Measurements from ENCODE around the gene KIF18B.

The KIF18B gene

DNA sequence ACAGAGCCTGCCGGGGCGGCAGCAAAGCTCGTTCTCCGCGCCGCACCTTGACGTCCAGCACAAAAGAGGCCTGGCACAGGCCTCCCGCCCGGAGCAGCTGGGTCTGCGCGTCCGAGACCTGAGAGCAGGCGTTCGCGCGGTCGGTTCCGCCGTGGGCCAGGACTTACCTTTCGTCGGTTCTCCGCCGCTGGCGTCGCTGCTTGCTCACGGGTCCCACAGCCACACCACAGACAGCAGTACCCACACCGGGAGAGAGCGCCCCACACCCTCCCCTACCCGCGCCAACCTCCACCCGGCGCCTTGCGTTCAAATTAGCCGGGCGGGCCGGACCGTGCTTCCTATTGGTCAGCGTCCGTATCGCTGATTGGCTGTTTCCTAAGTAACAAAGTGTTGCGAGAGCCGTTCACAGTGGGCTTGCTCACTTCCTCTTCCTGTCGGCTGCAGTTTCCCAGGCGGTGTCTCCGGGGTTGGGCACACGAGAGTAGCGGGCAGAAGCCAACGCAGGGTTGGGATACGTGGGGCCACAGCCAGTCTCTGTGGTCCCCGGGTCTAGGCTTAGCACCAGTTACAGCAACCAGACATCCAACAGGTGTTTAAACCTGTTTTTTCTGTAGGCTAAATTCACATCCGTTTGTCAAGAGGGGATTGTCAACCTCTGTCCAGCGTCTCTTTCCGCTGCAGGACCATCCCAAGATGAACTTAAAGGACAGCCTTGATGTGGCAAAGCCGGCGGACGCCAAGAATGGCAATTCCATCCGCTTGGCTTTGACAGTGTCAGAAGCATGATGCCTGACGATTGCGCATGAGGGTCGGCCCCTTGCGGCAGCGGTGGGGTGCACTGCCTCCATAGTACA is at the start of gene KIF18B:
KIF18B (minus strand) TSS at position 313 of the 854 bp plus-strand sequence. CDS start 11,429 bp downstream, outside the sequence.
- DNase-seq = peak; percentile 97

DNA sequence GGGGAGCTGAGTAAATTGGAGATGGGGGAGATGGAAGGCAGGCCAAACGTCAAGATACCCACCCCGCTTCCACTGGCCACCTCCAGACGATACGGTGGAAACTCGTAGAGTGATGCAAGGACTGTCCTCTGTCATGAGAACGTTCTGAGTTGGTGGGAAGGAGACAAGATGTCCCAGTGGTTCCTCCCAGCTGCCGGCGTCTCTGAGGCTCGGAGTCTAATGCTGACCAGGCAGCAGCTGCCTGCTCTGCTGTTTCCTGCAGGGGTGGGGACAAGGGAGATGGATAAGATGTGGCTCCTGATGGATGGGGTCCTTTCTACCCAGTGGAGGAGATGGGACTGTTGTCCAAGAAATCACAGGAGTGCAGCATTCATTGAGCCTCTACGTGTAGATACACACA is 48.7 kb upstream of the KIF18B start:
- no peak for DNase-seq

GRCh38 chr17:44995436-44996001 is 47.9 kb upstream of the KIF18B start:
- no peak for DNase-seq

DNA sequence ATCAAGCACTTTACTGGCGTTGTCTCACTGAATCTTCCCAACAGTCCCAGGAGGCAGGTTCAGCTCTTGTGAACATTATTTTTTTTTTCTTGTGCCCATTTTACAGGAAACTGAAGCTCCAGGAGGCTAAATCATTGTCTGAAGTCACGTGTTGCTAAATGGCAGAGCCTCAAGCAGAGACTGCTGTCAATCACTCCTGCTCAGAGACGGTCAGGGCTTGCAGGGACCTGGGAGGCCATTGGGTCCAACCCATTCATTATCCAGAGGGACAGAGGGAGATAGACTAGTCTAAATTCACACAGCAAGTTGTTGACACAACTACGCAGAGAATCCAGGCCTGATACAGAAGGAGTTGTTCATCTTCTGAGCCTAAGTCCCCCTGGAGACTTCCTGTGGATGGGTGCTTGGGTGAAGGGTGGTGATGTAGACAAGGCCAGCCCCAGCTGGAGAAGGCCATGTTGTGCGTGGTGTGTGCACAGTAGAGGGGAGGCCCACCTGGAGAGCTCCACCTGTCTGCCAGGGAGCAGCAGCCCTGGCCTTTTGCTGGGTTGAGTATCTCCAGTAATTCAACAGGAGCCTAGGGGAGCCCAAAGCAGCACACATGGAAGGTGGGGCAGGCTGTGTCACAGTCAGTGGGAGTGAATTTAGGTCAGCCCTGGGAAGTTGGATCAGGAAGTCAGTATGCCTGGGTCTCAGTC is 44.8 kb upstream of the KIF18B start:
- DNase-seq = peak; percentile 23

DNA sequence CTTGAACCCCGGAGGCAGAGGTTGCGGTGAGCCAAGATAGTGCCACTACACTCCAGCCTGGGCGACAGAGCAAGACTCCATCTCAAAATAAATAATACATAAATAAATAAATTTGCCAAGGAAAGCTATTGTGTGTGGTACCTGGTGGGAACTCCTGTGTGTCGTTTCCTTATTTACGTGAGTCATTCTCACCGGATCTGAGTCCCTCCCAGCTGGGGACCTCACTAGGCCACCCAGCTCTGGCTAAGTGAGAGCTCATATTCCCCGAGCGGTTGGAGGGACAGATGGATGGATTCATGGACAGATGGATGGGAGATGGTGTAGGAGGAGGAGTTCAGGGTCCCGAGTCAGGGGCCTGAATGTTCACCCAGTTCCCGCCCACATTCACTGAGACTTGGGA is 43.4 kb upstream of the KIF18B start:
- DNase-seq = no peak

DNA sequence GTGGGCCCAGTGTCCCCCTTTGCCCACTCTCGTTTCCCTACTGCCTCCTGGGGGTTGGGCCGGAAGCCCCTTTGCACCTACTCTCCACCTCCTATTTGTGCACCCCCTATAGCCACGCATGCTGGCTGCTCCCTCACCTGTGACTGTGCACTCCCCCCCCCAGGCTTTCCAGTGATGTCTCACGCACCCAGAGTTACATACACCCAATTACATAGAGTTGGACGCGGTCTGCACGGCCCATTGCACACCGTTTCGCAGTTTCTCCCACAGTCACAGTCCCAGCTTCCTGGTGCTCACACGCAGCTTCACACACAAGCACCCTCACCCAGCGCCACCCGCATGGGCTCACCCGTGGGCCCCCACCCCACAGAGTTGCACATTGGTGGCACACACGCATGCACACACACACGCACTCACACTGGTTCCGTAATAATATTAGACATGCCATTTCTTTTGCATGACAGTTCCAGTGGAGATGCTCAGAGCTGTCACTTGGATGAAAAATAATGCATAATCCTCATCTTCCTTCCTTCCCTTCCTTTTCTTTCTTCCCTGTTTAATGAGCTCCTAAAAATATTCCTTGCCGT is 42.1 kb upstream of the KIF18B start:
- no peak for DNase-seq

DNA sequence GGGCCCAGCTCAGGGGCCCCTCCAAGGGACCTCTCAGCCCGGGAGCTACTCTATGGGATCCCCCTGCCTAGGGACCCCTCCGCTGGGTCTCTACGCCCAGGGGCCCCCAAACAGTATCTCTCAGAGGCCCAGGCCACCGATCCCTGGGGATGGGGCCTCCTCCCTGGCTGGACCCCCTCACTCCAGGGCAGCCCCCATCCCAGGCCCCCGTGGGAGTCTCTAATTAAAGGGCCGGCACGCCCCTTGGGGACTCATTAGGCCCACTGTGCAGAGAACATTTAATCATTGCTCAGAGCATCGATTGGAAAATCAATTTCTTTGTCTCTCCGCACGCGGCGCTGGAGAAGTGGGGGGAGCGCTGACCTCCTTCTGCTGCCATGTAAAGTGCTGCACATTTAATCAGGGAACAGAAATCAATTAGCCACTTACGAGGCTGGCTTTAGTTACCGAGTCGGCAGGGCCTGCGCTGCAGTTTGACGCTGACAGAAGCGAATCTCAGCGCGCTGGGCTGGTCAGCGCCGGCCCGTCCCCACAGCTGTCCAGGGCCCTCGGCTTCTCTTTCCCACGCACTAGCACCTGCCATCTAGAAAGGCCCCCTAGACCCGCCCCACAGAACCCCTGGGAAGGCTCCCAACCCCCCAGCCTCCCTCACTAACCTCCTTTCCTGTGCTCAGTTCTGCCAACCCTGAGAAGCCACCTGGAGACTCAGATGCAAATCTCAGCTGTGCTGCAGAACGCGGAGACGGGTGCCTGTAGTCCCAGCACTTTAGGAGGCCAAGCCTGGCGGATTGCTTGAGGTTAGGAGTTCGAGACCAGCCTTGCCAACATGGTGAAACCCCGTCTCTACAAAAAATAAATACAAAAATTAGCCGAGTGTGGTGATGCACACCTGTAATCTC is 40.7 kb upstream of the KIF18B start:
- no peak for DNase-seq

- DNase-seq = no peak
Measured at GRCh38 chr17:44983563-44983962, 36.0 kb upstream of the KIF18B start.

GRCh38 chr17:44982113-44982702 is 34.6 kb upstream of the KIF18B start:
- no peak for DNase-seq

GRCh38 chr17:44981221-44981968 is 33.8 kb upstream of the KIF18B start:
- DNase-seq = no peak

DNA sequence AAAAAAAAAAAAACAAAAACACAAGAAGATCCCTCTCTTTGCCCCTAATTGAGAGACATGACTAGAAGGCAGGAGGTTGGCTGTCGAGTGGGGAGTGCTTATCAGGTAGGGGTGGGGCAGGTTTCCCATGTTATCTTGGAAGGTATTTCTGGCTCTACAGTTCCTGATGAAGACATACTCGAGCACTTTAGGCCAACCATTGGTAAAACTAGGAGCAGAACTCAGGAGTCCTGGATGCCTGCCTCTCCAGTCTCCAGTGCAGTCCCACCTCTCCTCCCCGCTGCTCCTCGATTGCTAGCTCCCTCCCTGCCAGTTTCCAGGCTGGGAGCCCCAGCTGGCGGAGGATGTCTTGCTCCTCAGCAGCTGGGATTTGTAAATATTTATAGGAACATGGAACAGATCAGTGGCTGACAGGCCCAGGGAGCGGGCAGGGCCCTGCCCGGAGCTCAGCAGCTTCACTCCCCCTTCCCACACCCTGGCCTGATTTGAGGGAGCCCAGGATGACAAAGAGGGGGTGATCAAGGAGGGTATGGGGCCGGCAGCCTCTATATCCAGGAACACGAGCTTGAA is 31.9 kb upstream of the KIF18B start:
- DNase-seq = no peak

DNA sequence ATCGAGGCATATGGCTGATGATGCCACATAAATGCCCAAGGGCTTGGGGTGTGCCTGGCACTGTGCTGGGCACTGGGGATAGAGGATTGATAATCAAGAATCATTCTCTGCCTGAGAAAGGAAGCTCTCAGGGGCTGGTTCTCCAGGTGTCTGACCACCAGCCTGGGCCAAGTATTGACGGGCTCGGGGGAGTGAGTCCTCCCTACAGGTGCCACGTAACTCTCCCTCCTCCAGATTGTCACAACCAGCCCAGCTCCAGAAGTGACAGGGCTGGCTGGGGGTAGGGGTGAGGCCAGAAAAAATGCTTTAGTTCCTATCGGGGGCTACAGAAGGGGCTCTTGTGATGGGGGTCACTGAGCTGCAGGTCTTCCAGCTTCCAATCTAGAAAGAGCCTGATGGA is 31.2 kb upstream of the KIF18B start:
- no peak for DNase-seq

GRCh38 chr17:44977814-44978550 is 30.4 kb upstream of the KIF18B start:
- DNase-seq = no peak

- DNase-seq = no peak
Measured at GRCh38 chr17:44977065-44977464, 29.5 kb upstream of the KIF18B start.

DNA sequence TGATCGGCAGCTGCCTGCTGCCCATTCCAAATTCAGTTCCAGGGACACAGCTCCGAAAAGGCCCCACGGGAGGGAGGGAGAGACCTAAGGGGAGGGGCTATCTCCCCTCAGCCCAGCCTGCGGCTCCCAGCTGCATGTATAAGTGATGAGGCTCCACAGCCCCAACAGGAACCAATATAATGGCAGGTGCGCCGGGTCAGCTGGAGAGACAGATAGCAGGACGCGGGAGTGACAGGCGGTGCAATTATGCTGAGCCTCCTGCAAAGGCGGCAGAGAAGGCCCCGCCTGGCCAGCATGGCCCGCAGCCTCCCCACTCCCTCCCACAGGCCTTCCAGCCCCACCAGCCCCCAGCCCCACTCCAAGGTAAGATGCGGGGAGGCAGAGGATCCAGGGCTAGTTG is 28.6 kb upstream of the KIF18B start:
- DNase-seq = no peak

DNA sequence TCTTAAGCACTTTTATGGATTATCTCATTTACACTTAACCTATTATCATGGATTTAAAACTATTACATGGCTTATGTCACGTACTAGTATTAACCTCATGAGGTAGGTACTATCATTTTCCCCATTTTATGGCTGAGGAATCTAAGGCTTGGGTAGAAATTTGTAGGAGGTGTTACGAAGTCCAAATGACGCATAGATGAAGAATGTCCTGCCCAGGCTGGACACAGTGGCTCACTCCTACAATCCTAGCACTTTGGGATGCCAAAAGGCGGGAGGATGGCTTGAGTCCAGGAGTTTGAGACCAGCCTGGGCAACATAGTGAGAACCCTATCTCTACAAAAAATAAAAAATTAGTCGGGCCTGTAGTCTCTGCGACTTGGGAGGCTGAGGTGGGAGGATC is 25.4 kb upstream of the KIF18B start:
- DNase-seq = no peak

GRCh38 chr17:44971776-44972483 is 24.4 kb upstream of the KIF18B start:
- DNase-seq = no peak

DNA sequence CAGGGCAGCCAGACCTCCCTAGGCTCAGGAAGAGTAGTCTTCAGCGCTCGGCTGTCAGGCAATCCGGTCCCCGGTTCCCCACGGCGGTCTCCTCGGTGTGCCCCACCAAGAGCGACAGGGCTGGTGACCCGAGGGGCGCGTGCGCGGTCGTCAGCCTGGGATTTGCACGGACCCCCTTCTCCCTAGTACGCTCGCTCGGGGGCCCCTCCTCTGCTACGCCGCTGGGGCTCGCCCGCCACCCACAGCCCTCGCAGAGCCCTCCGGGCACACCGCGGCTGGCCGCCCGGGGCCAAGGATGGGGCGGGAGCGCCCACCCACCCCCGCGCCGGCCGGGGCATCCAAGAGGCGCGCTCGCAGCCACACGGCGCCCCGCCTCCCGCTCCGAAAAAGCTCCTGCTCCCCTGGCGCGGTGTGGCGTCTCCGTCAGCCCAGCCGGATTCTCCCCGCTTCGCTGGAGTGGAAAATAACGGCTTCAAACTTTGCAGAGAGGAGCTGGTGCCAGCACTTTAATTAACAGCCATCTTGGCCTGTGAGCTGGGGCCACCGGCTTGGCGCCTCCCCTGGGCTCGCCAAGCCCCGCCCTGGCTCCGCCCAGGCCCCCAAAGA is 22.7 kb upstream of the KIF18B start:
- DNase-seq = no peak

DNA sequence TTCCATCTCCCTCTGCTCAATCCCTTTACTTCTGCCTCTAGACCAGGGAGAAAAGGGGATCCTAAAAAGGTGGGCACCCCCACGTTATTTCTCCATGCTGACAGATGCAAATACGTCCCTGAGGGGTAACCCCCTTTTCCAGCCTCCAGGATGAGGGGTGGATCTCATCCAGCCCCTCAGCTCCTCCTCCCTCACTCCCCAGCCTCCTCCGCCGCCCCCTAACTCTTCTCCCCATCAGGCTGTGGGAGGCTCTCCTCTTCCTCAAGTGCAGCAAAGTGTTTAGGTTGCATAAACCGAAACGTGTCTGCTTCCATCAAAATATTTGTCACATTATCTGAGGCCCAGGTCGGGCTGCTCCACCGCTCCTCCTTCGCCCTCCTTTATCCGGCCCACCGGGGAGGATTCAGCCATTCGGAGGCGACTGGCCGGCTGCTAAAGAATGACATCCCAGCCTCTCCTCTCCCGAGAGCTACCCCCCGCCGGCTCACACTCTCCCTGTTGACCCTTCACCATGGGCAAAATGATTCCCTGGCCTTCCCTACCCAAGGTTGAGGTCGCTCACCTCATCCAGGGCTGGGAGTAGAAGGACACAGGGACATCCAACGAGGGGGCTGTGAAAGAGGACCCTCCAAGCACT is 21.7 kb upstream of the KIF18B start:
- DNase-seq = no peak

Measured in NCI-H345 (cell line).